K562 (cell line): ENCODE data around the gene TMEM132D. TPM values are rescaled to one million over a fixed set of nuclear protein-coding genes. Genes with fewer than 3 reads are reported as not detected.

Experiments
- ATAC-seq: fragments of 200-7000 bp; cut with Tn5 transposase; 3 replicates; pipeline ENCODE4 v1.9.1; 2020; ENCODE audit warnings: moderate library complexity
- BruUV-seq: library from RNA; stranded (reverse); fragments of 400-500 nt; replicated peaks from 2 replicates; lab custom pipeline; 2021; lab: Mats Ljungman, UMichigan
- CTCF ChIA-PET: fragments of 300-600 bp; formaldehyde crosslinking; extraction: SDS; loops from one replicate; lab custom pipeline; 2021; ENCODE audit warnings: low intra/inter-chr PET ratio; lab: Yijun Ruan, JAX
- POLR2A ChIA-PET: fragments of 300-600, 350-650 bp; sonication (Branson Sonifier 250); formaldehyde crosslinking; extraction: SDS; loops from one replicate; lab custom pipeline; 2021; ENCODE audit warnings: antibody characterized with exemption, inconsistent platforms; lab: Yijun Ruan, JAX
- DNase-seq, 4 experiments: peaks; one replicate each; pipeline versions ENCODE4 v3.0.0 to v3.0.0-alpha.2; 2011 to 2018; ENCODE audit warnings: low spot score in 3 of 4, mixed read lengths in 3 of 4; ENCODE audit errors: extremely low read depth in 1 of 4
- FAIRE-seq: peaks from 2 replicates; lab custom pipeline; 2011; peaks lifted over from hg19 to GRCh38; lab: Jason Lieb, UNC
- H2AFZ ChIP-seq: 2 replicates; pipeline ENCODE4 v1.6.0; 2011; ENCODE audit warnings: low read depth, low read length, control low read depth, inconsistent platforms
- H3K27ac ChIP-seq: fragments of 200-600 bp; 3 replicates; pipeline ENCODE4 v1.8.0; 2011; ENCODE audit warnings: low read depth, mild to moderate bottlenecking, control low read depth, inconsistent platforms, low read length, moderate library complexity, mixed read lengths; ENCODE audit errors: extremely low read depth
- H3K27me3 ChIP-seq, 2 experiments: fragments of 300-600 bp in 1 of 2; 2 replicates in 1 of 2; 3 replicates in 1 of 2; pipeline versions ENCODE4 v1.6.0 to v1.8.0; 2011; ENCODE audit warnings: inconsistent platforms in 2 of 2, low read length in 2 of 2, mild to moderate bottlenecking in 1 of 2, mixed read lengths in 1 of 2, moderate library complexity in 1 of 2; ENCODE audit not compliant: control insufficient read depth in 2 of 2, insufficient read depth in 2 of 2
- H3K36me3 ChIP-seq: fragments of 300-600 bp; 3 replicates; pipeline ENCODE4 v1.8.0; 2011; ENCODE audit warnings: mild to moderate bottlenecking, low read length, inconsistent platforms; ENCODE audit not compliant: control insufficient read depth, insufficient read depth
- H3K4me1 ChIP-seq, 2 experiments: fragments of 200-600 bp in 1 of 2; replicated peaks in 1 of 2; 2 replicates in 1 of 2; 3 replicates in 1 of 2; pipeline versions ENCODE4 v1.5.1 to v1.8.0; 2011; ENCODE audit warnings: inconsistent platforms in 2 of 2, low read length in 2 of 2, mild to moderate bottlenecking in 1 of 2, mixed read lengths in 1 of 2, moderate library complexity in 1 of 2; ENCODE audit not compliant: control insufficient read depth in 2 of 2, insufficient read depth in 2 of 2
- H3K4me2 ChIP-seq: 2 replicates; pipeline ENCODE4 v1.6.1; 2011; ENCODE audit warnings: low read length, control low read depth, inconsistent platforms, mixed read lengths; ENCODE audit not compliant: insufficient read depth
- H3K4me3 ChIP-seq: fragments of 200-600 bp; sonication (generic), shearing (Covaris generic); 2 replicates; pipeline ENCODE4 v1.5.1; 2016; ENCODE audit warnings: control low read depth, inconsistent platforms
- H3K79me2 ChIP-seq: fragments of 200-600 bp; 3 replicates; pipeline ENCODE4 v1.8.0; 2011; ENCODE audit warnings: low read length, inconsistent platforms; ENCODE audit not compliant: control insufficient read depth, insufficient read depth
- H3K9ac ChIP-seq, 2 experiments: 2 replicates each; pipeline versions ENCODE4 v1.6.0 to v1.6.1; 2011; ENCODE audit warnings: low read depth in 2 of 2, low read length in 2 of 2, control low read depth in 1 of 2, inconsistent platforms in 1 of 2, mild to moderate bottlenecking in 1 of 2, mixed read lengths in 1 of 2; ENCODE audit not compliant: insufficient read depth in 1 of 2
- H3K9me1 ChIP-seq: one replicate; pipeline ENCODE4 v1.6.0; 2011; ENCODE audit warnings: inconsistent platforms, mild to moderate bottlenecking, low read length, moderate library complexity; ENCODE audit not compliant: control insufficient read depth, insufficient read depth
- H3K9me3 ChIP-seq: replicated peaks from 2 replicates; pipeline ENCODE4 v1.5.1; 2011; ENCODE audit warnings: low read depth, low read length, inconsistent platforms; ENCODE audit not compliant: control insufficient read depth, insufficient read depth
- H4K20me1 ChIP-seq: replicated peaks from 2 replicates; pipeline ENCODE4 v1.6.1; 2011; ENCODE audit warnings: low read length, inconsistent platforms, mixed read lengths; ENCODE audit not compliant: control insufficient read depth, insufficient read depth
- CBFB ChIP-seq: sonication (generic); formaldehyde crosslinking; IDR thresholded peaks from 2 replicates; pipeline ENCODE4 v1.4.0; 2020; ENCODE audit warnings: mild to moderate bottlenecking, missing genetic modification reagents
- CHD1 ChIP-seq: fragments of 200-600 bp; sonication (generic); IDR thresholded peaks from one replicate; pipeline ENCODE4 v1.6.1; 2012; ENCODE audit warnings: mild to moderate bottlenecking, moderate library complexity, low read length, inconsistent platforms
- FOXM1 ChIP-seq, 2 experiments: fragments of 450-650 bp in 1 of 2; sonication (generic) in 1 of 2; formaldehyde crosslinking in 1 of 2; IDR thresholded peaks; 2 replicates each; pipeline versions ENCODE4 v1.6.1 to v1.9.0; 2017 to 2022; ENCODE audit warnings: low read depth in 2 of 2, mild to moderate bottlenecking in 2 of 2, missing genetic modification reagents in 1 of 2, moderate library complexity in 1 of 2
- HDAC6 ChIP-seq: IDR thresholded peaks from 2 replicates; pipeline ENCODE4 v1.6.1; 2012; ENCODE audit warnings: low read depth, mild to moderate bottlenecking, control low read depth, inconsistent platforms, low read length, moderate library complexity
- MEF2A ChIP-seq: IDR thresholded peaks from 2 replicates; pipeline ENCODE4 v1.6.1; 2011; ENCODE audit warnings: low read depth, mild to moderate bottlenecking, low read length, moderate library complexity; ENCODE audit not compliant: control insufficient read depth
- MXI1 ChIP-seq: IDR thresholded peaks from 2 replicates; pipeline ENCODE4 v1.6.1; 2011; ENCODE audit warnings: low read depth, mild to moderate bottlenecking, improper control_type of control experiment, low read length
- PATZ1 ChIP-seq: fragments of 250-450 bp; sonication (Bioruptor Pico); IDR thresholded peaks from 2 replicates; pipeline ENCODE4 v1.5.0; 2020; ENCODE audit warnings: mild to moderate bottlenecking, borderline replicate concordance
- PCBP1 ChIP-seq: fragments of 200-400 bp; formaldehyde crosslinking; IDR thresholded peaks from 2 replicates; pipeline ENCODE4 v1.6.1; 2018; ENCODE audit warnings: mild to moderate bottlenecking, low read depth, low read length; ENCODE audit not compliant: poor library complexity, severe bottlenecking
- PHB ChIP-seq: fragments of 250-450 bp; sonication (Bioruptor Pico); IDR thresholded peaks from 2 replicates; pipeline ENCODE4 v1.5.0; 2021
- SP2 ChIP-seq: IDR thresholded peaks from 2 replicates; pipeline ENCODE4 v1.6.1; 2011; ENCODE audit warnings: mild to moderate bottlenecking, low read depth, low read length, moderate library complexity; ENCODE audit not compliant: poor library complexity, severe bottlenecking; ENCODE audit errors: extremely low read depth
- ZBTB11 ChIP-seq, 3 experiments: fragments of 200-800 bp in 1 of 3; fragments of 250-450 bp in 1 of 3; fragments of 450-650 bp in 1 of 3; sonication (Bioruptor Pico) in 1 of 3; sonication (Bioruptor generic) in 1 of 3; formaldehyde crosslinking in 1 of 3; IDR thresholded peaks; 2 replicates each; pipeline versions ENCODE4 v1.6.1 to v1.8.0; 2016 to 2022; ENCODE audit warnings: mild to moderate bottlenecking in 2 of 3, missing genetic modification characterization in 2 of 3, missing compliant biosample characterization in 1 of 3, moderate library complexity in 1 of 3
- WGBS: fragments of 100-300 bp; shearing (Covaris generic); methylation state at CpG from one replicate; pipeline ENCODE4 v1.1.6; 2016; ENCODE audit warnings: low coverage, mixed read lengths; ENCODE audit not compliant: insufficient coverage; ENCODE audit errors: missing lambda C conversion rate; 5-methylcytosine and 5-hydroxymethylcytosine counted together
- in situ Hi-C: fragments of 300-500 bp; cut with MboI; formaldehyde crosslinking; loops from 4 replicates; pipeline ENCODE4 v1.15.0; 2018; ENCODE audit warnings: inconsistent platforms, mixed read lengths
- intact Hi-C: fragments of 100-400 bp; cut with micrococcal nuclease; formaldehyde crosslinking; loops from 2 replicates; pipeline ENCODE4 v1.14.2; 2022
- polyA plus RNA-seq, 8 experiments: library from polyadenylated mRNA; depleted of rRNA in 4 of 8; stranded (reverse) in 5 of 8; unstranded in 3 of 8; fragments of >200 nt; fragmentation: Nextera tagmentation in 2 of 8; fragmentation: Illumina TruSeq in 1 of 8; extraction: Ambion mirVana in 2 of 8; extraction: Trizol in 1 of 8; gene quantifications; 2 replicates each; pipeline versions ENCODE4 v1.2.1 to v1.2.3, GENCODE V29; 2011 to 2014; ENCODE audit warnings: inconsistent platforms in 1 of 8, missing spikeins in 1 of 8
- total RNA-seq, 7 experiments: library from RNA; depleted of rRNA in 6 of 7; stranded (reverse); fragments of >200 nt in 6 of 7; fragmentation: Illumina TruSeq in 2 of 7; extraction: Trizol in 2 of 7; gene quantifications; 2 replicates each; pipeline versions ENCODE4 v1.2.1 to v1.2.3, GENCODE V29; 2011 to 2021; ENCODE audit warnings: low replicate concordance in 1 of 7

TMEM132D gene
- total and polyA plus RNA-seq, 9 of the 15 experiments (the other 6 are each of a cell fraction or from before 2014, with no cell fraction given) = not detected

- in situ Hi-C loops (no loop called here), intact Hi-C loops (no loop called here)
- Histone ChIP-seq H3K36me3 (no peaks in the 10 kb centered on the region), H2AFZ (no peak overlapping the region), H3K79me2 (no peaks in the 10 kb centered on the region), H3K4me3 (no peak overlapping the region), H3K9ac (no peak overlapping the region), H3K4me2 (no peak overlapping the region), H3K9me1 (no peaks in the 10 kb centered on the region), H3K27ac (no peak overlapping the region), H3K27me3 (no peaks in the 10 kb centered on the region), H3K4me1 (no peaks in the 10 kb centered on the region), H4K20me1 (no peaks in the 10 kb centered on the region), H3K9me3 (no peaks in the 10 kb centered on the region)
- no peak for ATAC-seq
- TF ChIP-seq SP2 = no peak
- TF ChIP-seq FOXM1 (IDR thresholded peaks at IDR 0.05; ENCODE audit: low read depth) = no peak
- no peak for TF ChIP-seq FOXM1 (CRISPR knock-in tag; IDR thresholded peaks at IDR 0.05; ENCODE audit: low read depth)
- no peak for TF ChIP-seq CHD1
- TF ChIP-seq CBFB (CRISPR knock-in tag) = no peak
- TF ChIP-seq PCBP1 = no peak
- TF ChIP-seq ZBTB11 (CRISPR knock-in tag; IDR thresholded peaks at IDR 0.05) = no peak
- TF ChIP-seq HDAC6 = no peak
- no peak for TF ChIP-seq PATZ1 (CRISPR knock-in tag)
- TF ChIP-seq MXI1 = no peak
- no peak for TF ChIP-seq MEF2A
- TF ChIP-seq PHB (CRISPR knock-in tag) = no peak
- ChIA-PET CTCF (no interaction called here), POLR2A (no interaction called here)
- no peak for FAIRE-seq
- no peak for DNase-seq
- 0% methylated on average over 1 of the region's 1 CpG for WGBS
- BruUV-seq = no TSS peak
Observed at GRCh38 chr12:129847063-129847462, 56.8 kb downstream of the TMEM132D start.
